Endothelial cell of umbilical vein (primary cell): Measurements from ENCODE around the gene HOXD10.

ENCODE experiments used
- CTCF ChIP-seq, 2 donors: IDR thresholded peaks; 1 replicate in 1 of 2; 2 replicates in 1 of 2; pipeline ENCODE4 v1.5.1; 2011; ENCODE audit warnings: low read length in 2 of 2, mild to moderate bottlenecking in 2 of 2, moderate library complexity in 2 of 2, control low read depth in 1 of 2, inconsistent platforms in 1 of 2, low read depth in 1 of 2; ENCODE audit not compliant: insufficient read depth in 1 of 2; ENCODE audit errors: extremely low read depth in 1 of 2
- EZH2 ChIP-seq: IDR thresholded peaks from 2 replicates; pipeline ENCODE4 v1.6.1; 2012; ENCODE audit warnings: borderline replicate concordance, low read depth, mild to moderate bottlenecking, moderate library complexity, low read length, inconsistent platforms; ENCODE audit not compliant: severe bottlenecking
- FOS ChIP-seq: IDR thresholded peaks from 2 replicates; pipeline ENCODE4 v1.6.1; 2011; ENCODE audit warnings: mild to moderate bottlenecking, low read length, moderate library complexity, borderline replicate concordance; ENCODE audit not compliant: insufficient read depth
- GATA2 ChIP-seq: IDR thresholded peaks from 2 replicates; pipeline ENCODE4 v1.7.0; 2011; ENCODE audit warnings: low read depth, mild to moderate bottlenecking, moderate library complexity, mixed read lengths, low read length; ENCODE audit not compliant: insufficient read length, insufficient read depth
- JUN ChIP-seq: IDR thresholded peaks from 2 replicates; pipeline ENCODE4 v1.6.1; 2011; ENCODE audit warnings: borderline replicate concordance, low read depth; ENCODE audit not compliant: insufficient read length, insufficient read depth
- MYC ChIP-seq: IDR thresholded peaks from one replicate; pipeline ENCODE4 v1.6.1; 2011; ENCODE audit warnings: mild to moderate bottlenecking, low read depth, low read length
- POLR2A ChIP-seq: IDR thresholded peaks from 2 replicates; pipeline ENCODE4 v1.6.1; 2012; ENCODE audit warnings: low read depth, mild to moderate bottlenecking, control low read depth, low read length
- POLR2AphosphoS5 ChIP-seq: IDR thresholded peaks from 2 replicates; pipeline ENCODE4 v1.6.1; 2012; ENCODE audit warnings: low read depth, mild to moderate bottlenecking, control low read depth, low read length, moderate library complexity; ENCODE audit not compliant: insufficient read depth
- TF ChIP-seq, protein P1 (sequence below): IDR thresholded peaks from 2 replicates; pipeline ENCODE4 v1.6.1; 2011; ENCODE audit not compliant: insufficient read depth, insufficient read length

- no peak for TF ChIP-seq CTCF (IDR thresholded peaks at IDR 0.05; ENCODE audit: extremely low read depth in 1 of 2, insufficient read depth in 1 of 2, low read depth in 1 of 2, low read length in 2 of 2)
- TF ChIP-seq EZH2, result no peak
- no peak for TF ChIP-seq POLR2A
- no peak for TF ChIP-seq POLR2AphosphoS5
- TF ChIP-seq JUN, result no peak
- TF ChIP-seq, protein P1, sequence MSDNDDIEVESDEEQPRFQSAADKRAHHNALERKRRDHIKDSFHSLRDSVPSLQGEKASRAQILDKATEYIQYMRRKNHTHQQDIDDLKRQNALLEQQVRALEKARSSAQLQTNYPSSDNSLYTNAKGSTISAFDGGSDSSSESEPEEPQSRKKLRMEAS, result no peak
- TF ChIP-seq MYC, result no peak
- no peak for TF ChIP-seq GATA2
- TF ChIP-seq FOS, result no peak
Measured at GRCh38 chr2:176147210-176147799, 30.7 kb downstream of the HOXD10 start.
